Measurements from ENCODE around the gene TANC1. TPM values are rescaled to one million over a fixed set of nuclear protein-coding genes. Genes with fewer than 3 reads are reported as not detected.

The TANC1 gene
- total RNA-seq, 1 donor: 34.7 TPM

DNA sequence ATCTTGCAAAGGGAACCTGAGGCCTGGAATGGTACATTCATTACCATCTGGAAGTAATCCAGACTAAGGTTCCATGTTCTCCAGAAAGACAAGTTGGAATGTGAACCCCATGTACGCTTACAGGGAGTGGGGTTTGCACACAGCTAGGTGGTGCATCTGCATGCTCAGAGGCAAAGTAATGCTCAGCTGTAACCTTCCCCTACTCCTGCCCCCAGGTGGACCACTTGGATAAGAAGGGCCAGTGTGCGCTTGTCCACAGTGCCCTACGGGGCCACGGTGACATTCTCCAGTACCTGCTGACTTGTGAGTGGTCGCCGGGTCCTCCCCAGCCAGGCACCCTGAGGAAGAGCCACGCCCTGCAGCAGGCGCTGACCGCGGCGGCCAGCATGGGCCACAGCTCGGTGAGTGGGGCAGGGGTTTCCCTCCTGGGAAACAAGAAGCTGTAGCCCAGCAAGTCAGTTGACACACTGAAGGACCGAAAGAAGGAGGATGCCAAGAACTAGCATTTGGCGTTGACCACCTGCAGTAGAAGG lies 228.0 kb downstream of the TANC1 start:
- Histone ChIP-seq H4K20me1 (ENCODE audit: insufficient read depth, low read length) (no peaks in the 10 kb centered on the region), H3K4me3 (ENCODE audit: insufficient read depth, low read length) (no peak overlapping the region), H3K4me2 (ENCODE audit: insufficient read depth, low read length) (no peak overlapping the region), H3K36me3 (ENCODE audit: insufficient read depth, low read length) (peaks cover 42% of the 10 kb centered on the region), H2AFZ (ENCODE audit: low read length) (no peak overlapping the region), H3K9me3 (ENCODE audit: low read depth, low read length) (no peaks in the 10 kb centered on the region), H3K27ac (ENCODE audit: low read depth, low read length) (no peak overlapping the region), H3K4me1 (ENCODE audit: insufficient read depth, low read length) (peaks cover 8% of the 10 kb centered on the region), H3K27me3 (ENCODE audit: insufficient read depth, low read length) (no peaks in the 10 kb centered on the region), H3K79me2 (ENCODE audit: insufficient read depth, low read length) (no peaks in the 10 kb centered on the region)
- DNase-seq (ENCODE audit: insufficient read length, low spot score, missing footprints): no peak
- TF ChIP-seq, protein P1, sequence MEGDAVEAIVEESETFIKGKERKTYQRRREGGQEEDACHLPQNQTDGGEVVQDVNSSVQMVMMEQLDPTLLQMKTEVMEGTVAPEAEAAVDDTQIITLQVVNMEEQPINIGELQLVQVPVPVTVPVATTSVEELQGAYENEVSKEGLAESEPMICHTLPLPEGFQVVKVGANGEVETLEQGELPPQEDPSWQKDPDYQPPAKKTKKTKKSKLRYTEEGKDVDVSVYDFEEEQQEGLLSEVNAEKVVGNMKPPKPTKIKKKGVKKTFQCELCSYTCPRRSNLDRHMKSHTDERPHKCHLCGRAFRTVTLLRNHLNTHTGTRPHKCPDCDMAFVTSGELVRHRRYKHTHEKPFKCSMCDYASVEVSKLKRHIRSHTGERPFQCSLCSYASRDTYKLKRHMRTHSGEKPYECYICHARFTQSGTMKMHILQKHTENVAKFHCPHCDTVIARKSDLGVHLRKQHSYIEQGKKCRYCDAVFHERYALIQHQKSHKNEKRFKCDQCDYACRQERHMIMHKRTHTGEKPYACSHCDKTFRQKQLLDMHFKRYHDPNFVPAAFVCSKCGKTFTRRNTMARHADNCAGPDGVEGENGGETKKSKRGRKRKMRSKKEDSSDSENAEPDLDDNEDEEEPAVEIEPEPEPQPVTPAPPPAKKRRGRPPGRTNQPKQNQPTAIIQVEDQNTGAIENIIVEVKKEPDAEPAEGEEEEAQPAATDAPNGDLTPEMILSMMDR (IDR thresholded peaks at IDR 0.05; ENCODE audit: extremely low read depth, low read depth, low read length): no peak

DNA sequence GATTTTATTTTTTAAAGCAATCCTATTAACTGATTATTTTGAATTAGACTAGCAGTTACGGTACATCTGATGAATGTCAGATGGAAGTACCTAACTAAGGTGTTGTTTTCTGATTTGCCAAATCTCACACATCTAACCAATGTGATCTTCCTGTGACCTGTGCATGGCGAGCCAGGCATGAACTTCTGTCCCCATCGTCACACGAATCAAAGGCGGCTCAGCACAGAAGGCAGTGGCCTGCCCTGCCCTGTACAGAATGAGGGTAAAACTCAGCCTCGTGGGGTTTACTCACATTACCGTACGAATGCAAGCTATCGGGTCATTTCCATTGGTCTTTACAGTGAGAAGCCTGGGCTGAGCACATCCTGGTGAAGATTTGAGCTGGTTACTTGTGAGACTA lies 230.8 kb downstream of the TANC1 start:
- peaks cover 27% of the 10 kb centered on the region for H3K4me1 ChIP-seq (ENCODE audit: insufficient read depth, low read length)

DNA sequence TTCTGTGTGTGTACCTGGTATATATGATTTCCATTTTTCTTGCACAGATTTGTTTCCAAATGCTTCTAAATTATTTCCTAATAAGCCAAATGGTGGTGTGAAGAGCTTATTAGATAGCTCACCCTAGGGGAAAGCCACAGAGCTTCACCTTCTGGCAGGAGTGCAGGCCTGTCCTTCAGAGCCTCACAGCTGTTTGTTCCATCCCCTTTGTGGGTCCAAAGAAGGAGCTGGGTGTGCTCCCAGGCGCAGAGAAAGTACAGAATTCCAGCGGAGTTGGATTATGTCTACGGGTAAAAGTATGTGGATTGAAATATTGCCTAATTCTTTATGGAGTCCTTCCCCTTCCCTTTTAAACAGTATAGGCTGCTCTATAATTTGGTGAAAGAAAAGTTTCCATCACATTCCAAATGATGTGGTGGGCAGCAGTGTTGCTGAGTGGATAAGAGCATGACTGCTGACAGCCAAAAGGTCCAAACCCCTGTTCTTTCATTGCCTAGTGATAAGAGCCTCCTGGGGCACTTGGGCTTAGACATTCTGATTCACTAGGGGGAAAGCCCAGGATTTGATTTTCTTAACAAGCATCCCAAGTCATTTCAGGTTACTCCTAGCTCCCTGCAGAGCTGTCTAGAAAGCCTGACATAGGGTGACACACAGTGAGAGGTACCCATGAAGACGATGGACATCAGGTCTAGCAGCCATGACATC lies 231.5 kb downstream of the TANC1 start:
- TF ChIP-seq, protein P1 (IDR thresholded peaks at IDR 0.05; ENCODE audit: extremely low read depth, low read depth, low read length): no peak
- Histone ChIP-seq H4K20me1 (ENCODE audit: insufficient read depth, low read length) (no peaks in the 10 kb centered on the region), H3K9me3 (ENCODE audit: low read depth, low read length) (no peaks in the 10 kb centered on the region), H3K4me1 (ENCODE audit: insufficient read depth, low read length) (peaks cover 27% of the 10 kb centered on the region), H3K27ac (ENCODE audit: low read depth, low read length) (peak overlapping the region; percentile 74), H2AFZ (ENCODE audit: low read length) (no peak overlapping the region), H3K36me3 (ENCODE audit: insufficient read depth, low read length) (peaks cover 45% of the 10 kb centered on the region), H3K4me3 (ENCODE audit: insufficient read depth, low read length) (no peak overlapping the region), H3K4me2 (ENCODE audit: insufficient read depth, low read length) (no peak overlapping the region), H3K27me3 (ENCODE audit: insufficient read depth, low read length) (no peaks in the 10 kb centered on the region), H3K79me2 (ENCODE audit: insufficient read depth, low read length) (no peaks in the 10 kb centered on the region)
- no peak for DNase-seq (ENCODE audit: insufficient read length, low spot score, missing footprints)

More for the DNA sequence above, 230.8 kb downstream of the TANC1 start:
- no peaks in the 10 kb centered on the region for H3K9me3 ChIP-seq (ENCODE audit: low read depth, low read length)
- H2AFZ ChIP-seq (ENCODE audit: low read length): no peak overlapping the region
- no peaks in the 10 kb centered on the region for H3K79me2 ChIP-seq (ENCODE audit: insufficient read depth, low read length)
- H3K36me3 ChIP-seq (ENCODE audit: insufficient read depth, low read length): peaks cover 46% of the 10 kb centered on the region
- H3K4me2 ChIP-seq (ENCODE audit: insufficient read depth, low read length): no peak overlapping the region
- H3K4me3 ChIP-seq (ENCODE audit: insufficient read depth, low read length): no peak overlapping the region
- TF ChIP-seq, protein P1 (IDR thresholded peaks at IDR 0.05; ENCODE audit: extremely low read depth, low read depth, low read length): no peak
- no peaks in the 10 kb centered on the region for H4K20me1 ChIP-seq (ENCODE audit: insufficient read depth, low read length)
- DNase-seq (ENCODE audit: insufficient read length, low spot score, missing footprints): no peak
- peak overlapping the region; percentile 74 for H3K27ac ChIP-seq (ENCODE audit: low read depth, low read length)
- no peaks in the 10 kb centered on the region for H3K27me3 ChIP-seq (ENCODE audit: insufficient read depth, low read length)

DNA sequence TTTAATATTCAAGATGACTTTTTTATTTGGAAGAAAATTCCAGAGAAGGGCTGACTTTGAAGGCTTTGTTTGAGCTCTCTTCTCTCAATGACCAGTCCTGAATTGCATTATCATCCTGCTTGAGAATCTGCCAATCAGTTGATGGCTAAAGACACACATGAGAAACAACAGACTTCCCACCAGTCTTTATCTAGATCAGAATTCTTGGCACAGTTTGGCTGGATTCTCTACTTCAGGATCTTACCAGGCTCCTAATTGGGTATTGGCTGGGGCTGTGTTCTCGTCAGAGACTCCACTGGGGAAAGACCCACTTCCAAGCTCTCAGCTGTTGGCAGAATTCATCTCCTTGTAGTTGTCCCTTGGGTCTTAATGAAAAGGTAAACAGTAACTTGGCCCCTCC lies 232.1 kb downstream of the TANC1 start:
- Histone ChIP-seq H4K20me1 (ENCODE audit: insufficient read depth, low read length) (no peaks in the 10 kb centered on the region), H3K27ac (ENCODE audit: low read depth, low read length) (peak overlapping the region; percentile 74), H3K9me3 (ENCODE audit: low read depth, low read length) (no peaks in the 10 kb centered on the region), H3K4me3 (ENCODE audit: insufficient read depth, low read length) (no peak overlapping the region), H3K36me3 (ENCODE audit: insufficient read depth, low read length) (peaks cover 45% of the 10 kb centered on the region), H3K27me3 (ENCODE audit: insufficient read depth, low read length) (no peaks in the 10 kb centered on the region), H3K4me2 (ENCODE audit: insufficient read depth, low read length) (no peak overlapping the region), H2AFZ (ENCODE audit: low read length) (no peak overlapping the region), H3K79me2 (ENCODE audit: insufficient read depth, low read length) (no peaks in the 10 kb centered on the region), H3K4me1 (ENCODE audit: insufficient read depth, low read length) (peaks cover 27% of the 10 kb centered on the region)
- TF ChIP-seq, protein P1 (IDR thresholded peaks at IDR 0.05; ENCODE audit: extremely low read depth, low read depth, low read length): no peak
- no peak for DNase-seq (ENCODE audit: insufficient read length, low spot score, missing footprints)

All from osteoblast (primary cell).